Measurements from ENCODE around the gene DLGAP1.

- TF ChIP-seq MYC (IDR thresholded peaks at IDR 0.05; ENCODE audit: low read depth, low read length) (no peak), POLR2A (IDR thresholded peaks at IDR 0.05; ENCODE audit: extremely low read depth, insufficient read length) (no peak), MAX (IDR thresholded peaks at IDR 0.05; ENCODE audit: low read depth, low read length) (no peak)
Measured at GRCh38 chr18:4308576-4308975, 146.5 kb downstream of the DLGAP1 start.

Data from NB4 (cell line).